ENCODE measurements around the gene GLYR1. TPM values are rescaled to one million over a fixed set of nuclear protein-coding genes. Genes with fewer than 3 reads are reported as not detected.

GLYR1 gene
- total RNA-seq, 4 donors from 2014 or later, result 31.9 to 47.9 (median 45.8) TPM

- Histone ChIP-seq H3K36me3 (peaks cover 16 to 100% (median 51%) of the 10 kb centered on the region in 3 donors), H3K9me3 (no peaks in the 10 kb centered on the region), H3K4me3 (no peak overlapping the region), H3K4me1 (no peaks in the 10 kb centered on the region), H3K27ac (no peak overlapping the region), H3K27me3 (no peaks in the 10 kb centered on the region)
- no peak for DNase-seq
- intact Hi-C loops (cut with DNase I), result no loop called here
- TF ChIP-seq POLR2A (IDR thresholded peaks at IDR 0.05) (no peak), CTCF (IDR thresholded peaks at IDR 0.05) (no peak)
- WGBS, 2 donors, result 86 to 90% methylated on average over 6 of the region's 7 CpGs
Observed at GRCh38 chr16:4830408-4830807, 16.7 kb downstream of the GLYR1 start.

DNA sequence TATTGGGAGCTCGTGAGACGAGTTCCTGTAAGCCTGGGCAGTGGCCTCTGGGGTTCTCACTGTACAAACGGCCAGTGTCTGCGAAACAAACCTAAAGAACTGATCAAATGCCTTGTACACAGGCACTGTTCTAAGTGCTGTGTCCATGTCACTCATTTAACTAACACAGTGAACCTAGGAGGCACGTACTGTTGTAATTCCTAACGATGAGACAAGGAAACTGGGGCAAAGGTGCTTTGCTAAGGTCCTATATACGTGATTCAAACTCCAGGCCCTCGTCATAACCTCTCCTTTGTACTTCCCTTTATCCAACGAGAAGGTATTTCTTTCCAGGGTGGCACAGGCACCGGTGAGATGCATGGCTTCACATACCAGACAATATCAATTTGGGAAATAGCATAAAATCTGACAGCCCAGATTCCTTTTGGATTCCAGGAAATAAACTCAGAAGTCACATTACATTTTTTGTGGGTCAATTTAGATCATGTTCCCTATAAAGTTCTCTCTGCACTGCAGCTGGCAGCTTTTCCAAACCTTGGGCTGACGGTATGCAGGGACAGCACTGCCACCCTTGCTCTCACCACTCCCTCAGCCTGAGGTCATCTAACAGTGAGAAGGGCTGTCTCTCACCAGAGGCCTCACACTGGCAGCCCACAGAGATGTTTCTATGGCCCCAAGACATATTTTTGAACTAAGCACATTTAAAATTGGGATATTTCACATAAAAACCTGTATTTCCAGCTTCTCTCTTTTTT, 18.3 kb downstream of the GLYR1 start:
- DNase-seq, result no peak
- Histone ChIP-seq H3K4me3 (no peak overlapping the region), H3K4me1 (no peaks in the 10 kb centered on the region), H3K27me3 (no peaks in the 10 kb centered on the region), H3K27ac (no peak overlapping the region), H3K36me3 (peaks cover 16 to 100% (median 53%) of the 10 kb centered on the region in 3 donors), H3K9me3 (no peaks in the 10 kb centered on the region)
- no peak for TF ChIP-seq CTCF (IDR thresholded peaks at IDR 0.05)
- WGBS, 2 donors, result 90 to 95% methylated on average over 11 of the region's 11 CpGs
- intact Hi-C loops (cut with DNase I), result no loop called here

DNA sequence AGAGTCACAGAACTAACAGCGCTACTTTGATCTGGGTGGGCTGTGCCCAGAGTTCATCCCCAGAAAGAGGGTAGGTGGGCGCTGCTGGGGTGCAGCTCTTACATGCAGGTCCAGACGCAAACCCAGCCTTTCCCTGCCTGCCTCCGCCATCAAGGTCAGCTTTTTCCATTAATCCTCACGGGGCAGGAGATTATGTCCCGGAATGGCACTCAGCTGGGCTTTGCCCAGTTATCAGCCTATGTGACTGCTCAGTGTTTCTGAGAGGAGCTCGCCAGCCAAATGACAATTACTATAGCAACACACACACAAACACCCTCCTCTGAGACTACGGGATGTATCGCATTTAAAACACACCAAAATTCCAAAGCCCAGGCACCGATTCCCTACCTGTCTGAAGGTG, 20.1 kb downstream of the GLYR1 start:
- H3K27ac ChIP-seq, result no peak overlapping the region
- WGBS, 2 donors, result 80 to 93% methylated on average over 8 to 10 of the region's 10 CpGs

GRCh38 chr16:4826526-4826925, 20.6 kb downstream of the GLYR1 start:
- WGBS, 2 donors, result 90% methylated on average over 3 to 4 of the region's 4 CpGs
- TF ChIP-seq CTCF (IDR thresholded peaks at IDR 0.05), result no peak
- no peak for TF ChIP-seq POLR2A (IDR thresholded peaks at IDR 0.05)
- no peak for DNase-seq
- Histone ChIP-seq H3K4me3 (no peak overlapping the region), H3K27ac (no peak overlapping the region), H3K9me3 (no peaks in the 10 kb centered on the region), H3K36me3 (peaks cover 25 to 100% (median 60%) of the 10 kb centered on the region in 3 donors), H3K27me3 (no peaks in the 10 kb centered on the region), H3K4me1 (no peaks in the 10 kb centered on the region)
- intact Hi-C loops (cut with DNase I), result no loop called here

More for the DNA sequence above, 20.1 kb downstream of the GLYR1 start:
- Histone ChIP-seq H3K36me3 (peaks cover 25 to 100% (median 60%) of the 10 kb centered on the region in 3 donors), H3K4me1 (no peaks in the 10 kb centered on the region), H3K4me3 (no peak overlapping the region), H3K9me3 (no peaks in the 10 kb centered on the region), H3K27me3 (no peaks in the 10 kb centered on the region)
- no peak for DNase-seq
- no peak for TF ChIP-seq CTCF (IDR thresholded peaks at IDR 0.05)
- TF ChIP-seq POLR2A (IDR thresholded peaks at IDR 0.05), result no peak
- intact Hi-C loops (cut with DNase I), result no loop called here

- no peak for TF ChIP-seq POLR2A (IDR thresholded peaks at IDR 0.05)
- no peak for TF ChIP-seq CTCF (IDR thresholded peaks at IDR 0.05)
- no peak for DNase-seq
- H3K36me3 ChIP-seq, result peaks cover 21 to 100% (median 58%) of the 10 kb centered on the region in 3 donors
- intact Hi-C loops (cut with DNase I), result no loop called here
- H3K4me1 ChIP-seq, result peaks cover 0 to 6% (median 0%) of the 10 kb centered on the region in 3 donors
- H3K4me3 ChIP-seq, result no peak overlapping the region
- WGBS, 2 donors, result 89 to 92% methylated on average over 8 of the region's 8 CpGs
- H3K9me3 ChIP-seq, result no peaks in the 10 kb centered on the region
- no peak overlapping the region for H3K27ac ChIP-seq
- no peaks in the 10 kb centered on the region for H3K27me3 ChIP-seq
Observed at GRCh38 chr16:4825196-4825595, 21.9 kb downstream of the GLYR1 start.
